ENCODE measurements around the gene SH3D19.
"Not testable (repeated sequence)": the region's sequence is repeated elsewhere in the genome, so short reads cannot be mapped to it uniquely, and the experiment has no call there.

The SH3D19 gene
- total RNA-seq, result 0 to 0.63 reads per million in 2 donors

DNA sequence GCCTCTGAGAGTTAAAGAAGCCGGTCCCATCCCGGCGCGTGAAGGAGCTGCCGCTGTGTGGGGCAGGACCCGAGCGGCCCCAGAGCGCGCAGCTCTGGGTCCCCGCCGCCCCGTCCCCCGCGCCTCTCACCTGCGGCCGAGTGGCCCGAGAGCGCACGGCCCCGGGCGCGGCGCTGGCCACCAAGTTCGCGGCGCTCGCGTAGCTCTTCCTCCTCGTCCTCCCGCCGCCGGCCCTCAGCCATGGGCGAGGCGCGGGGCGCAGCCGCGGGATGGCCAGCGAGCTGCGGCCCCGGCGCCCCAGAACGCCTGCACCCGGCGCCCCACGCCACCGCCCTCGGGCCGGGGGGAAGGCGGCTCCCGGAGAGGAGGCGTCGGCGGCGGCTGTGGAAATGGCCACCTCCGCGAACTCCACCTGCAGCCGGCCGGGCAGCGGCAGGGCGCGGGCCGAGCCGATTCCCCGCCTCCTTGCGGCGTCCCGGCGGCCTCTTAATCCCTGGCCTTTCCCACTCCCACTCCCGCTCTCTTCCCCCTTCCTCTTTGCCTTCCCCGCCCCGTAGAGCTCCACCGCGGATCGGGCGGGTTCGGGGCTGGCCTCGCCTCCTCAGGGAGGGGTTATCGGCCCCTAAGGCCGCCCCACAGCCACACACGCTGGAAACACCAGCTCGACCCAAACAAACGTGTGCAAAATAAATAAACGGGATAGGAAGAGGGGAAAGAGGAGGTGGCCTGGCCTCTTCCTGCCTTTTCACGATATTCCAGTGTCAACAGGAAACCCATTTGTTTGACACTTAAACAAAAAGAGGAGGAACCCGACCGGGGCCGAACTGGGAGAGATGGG is at the start of gene SH3D19:
Gene SH3D19, minus strand, starts transcription at position 495 of the 838 bp plus-strand sequence. Its CDS starts 253 bp downstream, at position 242.
- DNase-seq, result no peak

GRCh38 chr4:151362404-151363164 is 37.2 kb upstream of the SH3D19 start:
- DNase-seq, result peak; percentile 65

- DNase-seq, result no peak
Observed at GRCh38 chr4:151361966-151362365, 36.6 kb upstream of the SH3D19 start.

DNA sequence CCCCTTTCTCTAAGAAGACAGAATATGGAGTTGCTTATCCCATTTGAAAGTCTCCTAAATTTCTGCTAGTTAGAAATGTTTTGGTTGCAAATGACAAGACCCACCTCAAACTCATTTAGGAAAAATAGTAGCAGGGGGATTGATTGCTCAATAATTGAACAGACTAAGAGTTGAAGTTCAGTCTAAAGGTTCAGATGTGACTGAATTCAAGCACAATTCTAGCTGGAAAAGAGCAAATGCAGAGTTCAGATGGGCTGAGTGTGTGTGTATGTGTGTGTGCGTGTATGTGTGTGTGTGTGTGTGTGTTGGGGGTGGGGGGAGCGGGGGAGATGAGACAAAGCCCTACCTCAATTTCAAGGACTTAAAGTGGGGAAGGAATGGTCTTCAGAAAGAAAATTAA is 35.7 kb upstream of the SH3D19 start:
- no peak for DNase-seq

DNA sequence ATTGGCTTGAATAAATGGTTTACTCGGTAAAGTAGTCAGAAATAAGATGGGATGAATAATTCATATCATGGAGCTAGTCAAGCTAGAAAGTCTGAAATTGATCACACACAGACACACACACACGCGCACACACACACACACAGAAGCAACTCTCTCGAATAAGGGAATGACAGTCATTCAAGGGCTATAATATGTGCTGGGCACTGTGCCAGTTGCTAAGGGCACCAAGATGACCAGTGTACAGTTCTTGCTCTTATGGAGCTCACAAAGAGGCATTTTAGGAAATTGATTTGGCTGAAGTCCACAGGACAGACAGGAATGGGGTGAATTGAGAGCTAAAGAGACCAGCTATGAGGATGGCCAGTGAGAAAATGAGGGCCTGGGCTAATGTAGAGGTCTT is 34.2 kb upstream of the SH3D19 start:
- no peak for DNase-seq

DNA sequence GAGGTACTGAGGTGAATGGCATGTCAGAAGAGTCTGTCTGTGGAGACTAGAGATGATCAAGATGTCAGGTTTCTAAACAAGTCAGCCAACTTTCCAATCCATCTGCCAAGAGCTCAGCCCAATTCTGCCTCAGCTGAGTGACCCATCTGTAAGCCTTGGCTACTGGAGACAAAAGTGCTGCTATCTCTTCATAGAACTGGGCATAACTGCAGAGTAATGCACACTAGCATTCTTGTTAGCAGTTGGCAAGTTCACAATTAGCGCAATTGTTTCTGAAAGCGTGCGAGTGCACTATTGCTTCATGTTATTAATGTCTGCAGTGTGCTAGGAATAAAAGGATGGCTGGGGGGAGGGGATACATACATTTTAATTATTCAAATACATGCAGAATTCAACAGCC is 32.9 kb upstream of the SH3D19 start:
- DNase-seq, result no peak

DNA sequence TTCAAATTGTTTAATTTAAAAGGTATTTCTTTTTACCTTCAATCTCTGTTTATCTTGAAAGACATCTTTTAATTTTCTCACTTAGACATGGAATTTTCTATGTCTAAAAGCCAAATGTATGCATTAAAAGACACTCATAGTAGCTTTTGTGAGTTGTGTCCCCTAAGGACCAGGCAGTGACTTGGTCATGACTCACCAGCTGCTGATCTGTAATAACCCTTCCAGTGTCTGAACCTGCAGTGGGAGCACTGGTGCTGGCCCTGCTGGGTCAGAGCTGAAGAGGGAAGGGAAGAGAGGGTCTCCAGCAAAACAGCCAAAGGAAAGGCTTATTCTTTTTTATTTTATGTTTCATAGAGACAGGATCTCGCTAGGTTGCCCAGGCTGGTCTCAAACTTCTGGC is 31.1 kb upstream of the SH3D19 start:
- DNase-seq, result no peak

GRCh38 chr4:151355155-151355554 is 29.8 kb upstream of the SH3D19 start:
- no peak for DNase-seq

DNA sequence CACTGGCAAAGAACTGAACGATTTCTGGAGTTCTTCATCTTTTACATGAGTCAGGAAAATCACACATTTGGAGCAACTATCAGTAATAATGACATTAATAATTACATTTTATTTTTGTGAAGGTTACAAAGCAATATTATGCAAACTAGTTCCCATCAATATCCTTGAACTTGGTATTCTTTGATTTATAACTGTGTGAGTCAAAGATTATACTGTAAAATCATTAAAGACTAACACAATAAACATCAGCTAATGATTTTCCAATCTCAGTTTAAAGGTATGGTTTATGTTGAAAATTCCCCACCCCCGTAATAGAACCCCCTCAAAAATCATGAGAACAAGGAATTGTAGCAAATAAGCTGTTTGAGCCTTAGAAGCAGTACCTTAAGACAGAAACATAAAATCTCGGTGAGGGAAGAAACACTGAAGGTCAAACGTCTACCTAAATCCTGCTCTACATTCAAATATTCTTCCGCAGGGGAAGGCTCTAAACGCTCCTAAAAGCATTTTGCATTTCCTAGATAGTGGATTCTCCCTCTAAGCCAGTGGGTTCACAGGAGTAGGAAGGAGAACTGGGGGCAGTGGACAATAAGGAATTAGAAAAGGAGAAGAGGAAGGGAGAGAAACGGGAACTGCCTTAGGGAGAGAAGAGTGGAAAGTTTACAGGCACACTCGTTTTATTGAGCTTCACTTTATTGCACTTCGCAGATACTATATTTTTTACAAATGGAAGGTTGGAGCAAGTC is 22.3 kb upstream of the SH3D19 start:
- no peak for DNase-seq

- no peak for DNase-seq
Observed at GRCh38 chr4:151344948-151345347, 19.5 kb upstream of the SH3D19 start.

DNA sequence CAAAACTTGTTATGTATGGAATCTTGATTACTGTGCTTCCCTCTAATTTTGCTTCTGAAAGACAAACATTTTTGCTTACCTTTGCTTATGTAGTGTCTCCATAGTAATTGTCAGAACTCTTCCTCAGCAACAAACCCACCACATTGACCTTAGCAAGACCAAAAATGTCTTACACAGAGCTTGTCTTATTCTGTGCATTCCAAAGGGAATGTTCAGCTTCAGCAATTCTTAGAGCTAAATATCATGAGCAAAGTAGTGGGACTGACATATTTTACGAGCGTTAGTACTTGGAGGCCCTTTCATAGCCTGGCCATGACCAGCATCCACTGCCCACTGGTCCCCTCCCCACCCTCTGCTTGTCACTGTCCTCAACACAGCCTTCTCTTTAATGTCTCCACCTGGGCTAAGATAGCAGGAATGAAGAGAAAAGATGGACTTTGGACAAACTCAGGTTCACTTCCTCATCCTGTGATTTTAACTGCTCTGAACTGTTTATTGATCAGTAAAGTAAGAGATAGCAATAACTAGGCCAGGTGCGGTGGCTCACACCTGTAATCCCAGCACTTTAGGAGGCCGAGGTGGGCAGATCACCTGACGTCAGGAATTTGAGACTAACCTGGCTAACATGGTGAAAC is 15.5 kb upstream of the SH3D19 start:
- DNase-seq, result no peak

GRCh38 chr4:151339467-151339866 is 14.1 kb upstream of the SH3D19 start:
- DNase-seq, result no peak

- DNase-seq, result no peak
Observed at GRCh38 chr4:151331276-151332042, 6.1 kb upstream of the SH3D19 start.

DNA sequence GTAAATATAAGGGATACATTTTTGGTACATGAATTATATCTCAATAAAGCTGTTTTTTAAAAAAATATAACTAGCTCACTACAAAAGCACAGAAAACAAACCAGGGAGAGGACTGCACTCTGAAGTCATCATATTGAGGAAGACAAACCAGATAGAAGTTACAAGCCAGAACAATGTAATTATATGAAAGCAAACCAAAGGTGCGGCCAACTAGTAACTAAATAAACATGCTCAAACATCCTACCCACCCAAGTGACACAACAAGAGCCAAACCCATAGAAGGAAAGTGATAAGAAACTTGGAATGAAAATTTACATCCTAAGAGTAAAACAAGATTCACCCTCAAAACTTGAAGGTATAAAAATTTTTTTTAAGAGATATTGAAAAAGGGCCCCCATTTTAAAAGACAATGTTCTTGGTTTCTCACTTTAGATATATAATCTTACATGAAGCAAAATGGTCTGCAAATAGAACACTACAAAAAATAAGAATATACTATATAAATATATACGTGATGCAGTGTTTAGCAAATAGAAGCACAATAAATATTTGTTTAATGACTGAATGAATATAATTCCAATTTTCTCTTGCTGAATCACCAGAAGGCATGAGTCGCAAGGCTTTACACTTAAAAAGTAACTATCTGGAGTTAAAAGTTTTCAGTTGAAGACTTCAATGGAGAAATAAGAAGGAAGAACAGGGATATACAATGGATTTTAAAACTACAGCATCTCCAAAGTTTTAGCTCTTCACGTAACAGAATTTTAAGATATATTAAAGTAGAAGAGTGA is 4.0 kb upstream of the SH3D19 start:
- DNase-seq, result no peak

DNA sequence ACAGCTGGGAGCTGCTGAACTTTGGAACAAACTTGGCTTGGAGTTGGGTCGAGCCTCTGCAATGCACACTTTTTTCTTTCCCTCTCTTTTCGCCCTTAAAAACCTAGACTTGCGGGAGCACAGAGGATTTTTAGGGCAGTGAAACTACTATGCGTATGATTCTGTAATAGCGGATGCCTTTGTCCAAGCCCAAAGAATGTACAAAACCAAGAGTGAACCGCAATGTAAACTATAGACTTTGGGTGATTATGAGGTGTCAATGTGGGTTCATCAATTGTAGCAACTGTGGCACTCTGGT is 493 bp upstream of the SH3D19 start:
- no peak for DNase-seq

GRCh38 chr4:151324752-151325110 is 674 bp downstream of the SH3D19 start:
- no peak for DNase-seq

DNA sequence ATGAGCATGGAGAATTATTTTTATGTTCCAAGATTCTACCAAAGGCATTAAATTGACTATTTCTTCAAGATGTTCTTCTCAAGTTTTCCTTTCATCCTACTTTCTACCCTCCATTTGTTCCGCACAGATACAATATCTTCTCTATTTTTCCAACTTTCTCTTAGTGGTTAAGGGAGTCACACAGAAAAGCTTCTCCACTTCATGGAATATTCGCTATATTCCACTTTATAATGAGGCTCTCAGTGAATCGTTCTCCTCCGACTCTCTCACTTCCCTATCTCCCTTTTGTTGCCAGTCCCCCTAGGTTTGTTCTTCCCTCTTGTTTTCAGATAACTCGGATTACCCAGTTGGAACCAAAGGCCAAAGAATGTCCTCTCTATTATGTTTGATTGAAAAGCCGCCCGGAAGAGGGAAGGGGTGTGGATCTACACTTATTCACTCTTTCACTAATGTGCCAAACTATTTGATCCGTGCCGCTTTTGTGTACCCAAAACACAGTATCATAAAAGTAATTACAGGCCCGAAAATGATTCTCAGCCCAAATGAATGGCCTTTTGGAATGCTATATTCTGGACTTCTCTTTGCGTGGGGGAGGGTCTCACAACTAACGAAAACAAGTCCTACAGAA is 1.2 kb downstream of the SH3D19 start:
- no peak for DNase-seq

DNA sequence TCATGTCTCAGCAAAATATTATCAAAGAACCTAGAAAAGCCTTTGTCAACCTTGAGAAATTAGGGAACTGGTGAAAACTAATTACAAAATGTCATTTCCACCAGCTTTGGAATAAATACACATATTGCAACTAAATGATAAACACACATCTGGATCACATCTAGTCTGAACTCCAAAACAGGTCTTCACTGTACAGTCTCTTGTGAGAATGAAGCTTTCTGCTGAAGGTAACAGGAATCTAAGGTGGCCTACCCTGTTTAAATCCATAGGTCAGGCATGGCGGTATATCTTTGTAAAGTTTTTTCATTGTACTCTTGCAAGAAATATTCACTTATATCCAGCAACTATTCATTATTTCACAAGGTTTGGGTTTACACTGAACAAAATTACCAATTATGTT is 1.7 kb downstream of the SH3D19 start:
- DNase-seq, result no peak

DNA sequence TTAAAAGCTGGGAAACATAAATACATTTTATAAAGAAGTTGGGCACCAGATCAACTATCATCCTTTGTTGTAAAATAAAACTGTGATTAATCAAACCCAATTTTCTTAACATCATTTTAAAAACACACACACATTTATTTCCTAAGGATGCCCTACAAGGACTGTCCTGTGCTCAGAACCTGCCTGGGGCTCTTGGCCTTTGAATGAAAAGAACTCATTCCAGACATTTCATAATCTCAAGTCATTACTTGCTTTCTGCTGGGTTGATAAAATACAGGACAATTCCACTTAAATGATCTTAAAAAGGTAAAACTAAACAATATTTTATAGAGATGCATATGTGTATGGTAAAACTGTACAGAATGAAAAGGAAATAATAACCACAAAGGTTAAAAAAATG is 2.8 kb downstream of the SH3D19 start:
- DNase-seq, result no peak

DNA sequence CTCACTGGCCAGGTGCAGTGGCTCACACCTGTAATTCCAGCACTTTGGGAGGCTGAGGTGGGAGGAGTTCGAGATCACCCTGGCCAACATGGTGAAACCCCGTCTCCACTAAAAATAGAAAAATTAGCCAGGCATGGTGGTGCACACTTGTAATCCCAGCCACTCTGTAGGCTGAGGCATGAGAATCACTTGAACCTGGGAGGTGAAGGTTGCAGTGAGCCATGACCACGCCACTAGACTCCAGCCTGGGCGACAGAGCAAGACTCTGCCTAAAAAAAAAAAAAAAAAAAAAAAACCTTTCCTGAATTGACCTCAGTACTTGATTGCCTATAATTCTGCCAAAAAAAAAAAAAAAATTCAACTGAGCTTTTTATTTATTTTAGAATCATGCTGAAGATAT is 3.2 kb downstream of the SH3D19 start:
- DNase-seq, result not testable (repeated sequence)

DNA sequence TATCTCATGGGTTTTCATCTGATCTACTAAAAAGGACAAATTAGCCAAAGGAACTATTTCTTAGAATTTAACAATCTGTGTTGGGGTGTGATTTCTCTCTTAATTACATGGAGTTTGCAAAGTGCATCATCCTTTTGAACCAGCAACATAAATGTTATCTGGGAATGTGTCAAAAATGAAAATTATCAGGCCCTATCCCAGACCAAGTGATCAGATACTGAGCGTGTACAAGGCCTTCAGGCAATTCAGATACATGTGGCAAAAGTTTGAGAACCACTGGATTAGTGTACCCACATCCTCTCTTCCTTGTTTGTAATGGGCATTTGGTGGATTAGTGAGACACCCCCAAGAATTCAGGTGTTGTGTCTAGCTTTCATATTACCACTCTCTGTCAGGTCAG is 3.8 kb downstream of the SH3D19 start:
- no peak for DNase-seq

All from T-helper 9 cell (primary cell).